H9 (cell line): ENCODE results near the gene B3GLCT. TPM values are rescaled to one million over a fixed set of nuclear protein-coding genes. Genes with fewer than 3 reads are reported as not detected.
A peak's percentile ranks its signal among the peaks of the same experiment; 100 is the strongest.

Experiments used
- DNase-seq: peaks from one replicate; pipeline ENCODE4 v3.0.0-alpha.2; 2017
- H2AFZ ChIP-seq: one replicate; pipeline ENCODE4 v1.6.1; 2013; ENCODE audit warnings: mild to moderate bottlenecking, low read length, control low read depth, moderate library complexity
- H2AK5ac ChIP-seq: 2 replicates; pipeline ENCODE4 v1.6.1; 2013; ENCODE audit warnings: low read length, control low read depth, mixed read lengths; ENCODE audit not compliant: insufficient read length
- H2BK120ac ChIP-seq: one replicate; pipeline ENCODE4 v1.6.1; 2013; ENCODE audit warnings: low read depth, mild to moderate bottlenecking, low read length, control low read depth, inconsistent platforms; ENCODE audit not compliant: poor library complexity, severe bottlenecking
- H2BK12ac ChIP-seq: 2 replicates; pipeline ENCODE4 v1.6.1; 2013; ENCODE audit warnings: low read length, control low read depth, mixed read lengths, low read depth; ENCODE audit not compliant: insufficient read length
- H2BK15ac ChIP-seq: 2 replicates; pipeline ENCODE4 v1.6.1; 2013; ENCODE audit warnings: low read depth, low read length, control low read depth
- H2BK20ac ChIP-seq: one replicate; pipeline ENCODE4 v1.6.1; 2013; ENCODE audit warnings: low read depth, mild to moderate bottlenecking, low read length, control low read depth, inconsistent platforms; ENCODE audit not compliant: poor library complexity, severe bottlenecking
- H2BK5ac ChIP-seq: 2 replicates; pipeline ENCODE4 v1.6.1; 2013; ENCODE audit warnings: low read length, control low read depth, mixed read lengths; ENCODE audit not compliant: insufficient read length
- H3K14ac ChIP-seq: 2 replicates; pipeline ENCODE4 v1.6.1; 2013; ENCODE audit warnings: low read length, control low read depth; ENCODE audit not compliant: insufficient read depth
- H3K18ac ChIP-seq: 2 replicates; pipeline ENCODE4 v1.6.1; 2013; ENCODE audit warnings: low read depth, mild to moderate bottlenecking, mixed read lengths, low read length, control low read depth; ENCODE audit not compliant: insufficient read length
- H3K23ac ChIP-seq: 2 replicates; pipeline ENCODE4 v1.6.1; 2013; ENCODE audit warnings: low read length, control low read depth, mixed read lengths, low read depth; ENCODE audit not compliant: insufficient read length
- H3K23me2 ChIP-seq: 2 replicates; pipeline ENCODE4 v1.6.1; 2013; ENCODE audit warnings: low read depth, mild to moderate bottlenecking, mixed read lengths, low read length, control low read depth; ENCODE audit not compliant: insufficient read length, poor library complexity, severe bottlenecking
- H3K27ac ChIP-seq: 2 replicates; pipeline ENCODE4 v1.5.1; 2013; ENCODE audit warnings: low read length, control low read depth, mixed read lengths, low read depth; ENCODE audit not compliant: insufficient read length
- H3K27me3 ChIP-seq: 2 replicates; pipeline ENCODE4 v1.6.1; 2013; ENCODE audit warnings: low read length, control low read depth, inconsistent platforms; ENCODE audit not compliant: insufficient read depth
- H3K4ac ChIP-seq: 2 replicates; pipeline ENCODE4 v1.6.1; 2013; ENCODE audit warnings: low read depth, mild to moderate bottlenecking, control low read depth, inconsistent platforms, low read length, moderate library complexity
- H3K4me1 ChIP-seq: 2 replicates; pipeline ENCODE4 v1.6.1; 2013; ENCODE audit warnings: low read length, control low read depth, inconsistent platforms; ENCODE audit not compliant: insufficient read depth
- H3K4me2 ChIP-seq: 2 replicates; pipeline ENCODE4 v1.6.1; 2013; ENCODE audit warnings: low read length, control low read depth, mixed read lengths; ENCODE audit not compliant: insufficient read length, insufficient read depth
- H3K56ac ChIP-seq: 2 replicates; pipeline ENCODE4 v1.6.1; 2013; ENCODE audit warnings: low read depth, mild to moderate bottlenecking, mixed read lengths, low read length, control low read depth; ENCODE audit not compliant: insufficient read length
- H3K79me1 ChIP-seq: 2 replicates; pipeline ENCODE4 v1.6.1; 2013; ENCODE audit warnings: low read depth, mild to moderate bottlenecking, moderate library complexity, low read length, control low read depth, inconsistent platforms; ENCODE audit not compliant: insufficient read depth, poor library complexity, severe bottlenecking
- H3K79me2 ChIP-seq: 2 replicates; pipeline ENCODE4 v1.6.1; 2013; ENCODE audit warnings: low read length, control low read depth, inconsistent platforms; ENCODE audit not compliant: insufficient read depth
- H3K9ac ChIP-seq: 2 replicates; pipeline ENCODE4 v1.6.1; 2013; ENCODE audit warnings: low read length, control low read depth, mixed read lengths; ENCODE audit not compliant: insufficient read length; ENCODE audit errors: extremely low read depth
- H3K9me3 ChIP-seq: one replicate; pipeline ENCODE4 v1.6.1; 2013; ENCODE audit warnings: low read depth, low read length, inconsistent platforms; ENCODE audit not compliant: control insufficient read depth
- H3T11ph ChIP-seq: one replicate; pipeline ENCODE4 v1.6.1; 2013; ENCODE audit warnings: mild to moderate bottlenecking, low read length, control low read depth, inconsistent platforms
- H4K20me1 ChIP-seq: one replicate; pipeline ENCODE4 v1.6.1; 2013; ENCODE audit not compliant: control insufficient read depth, insufficient read length, insufficient read depth
- H4K5ac ChIP-seq: 2 replicates; pipeline ENCODE4 v1.6.1; 2013; ENCODE audit warnings: low read depth, mild to moderate bottlenecking, mixed read lengths, low read length, control low read depth; ENCODE audit not compliant: insufficient read length
- H4K8ac ChIP-seq: replicated peaks from 2 replicates; pipeline ENCODE4 v1.6.1; 2013; ENCODE audit warnings: low read length, control low read depth, mixed read lengths, low read depth; ENCODE audit not compliant: insufficient read length
- H4K91ac ChIP-seq: 2 replicates; pipeline ENCODE4 v1.6.1; 2013; ENCODE audit warnings: low read depth, mild to moderate bottlenecking, moderate library complexity, mixed read lengths, low read length, control low read depth; ENCODE audit not compliant: insufficient read length
- H3K27ac Mint-ChIP-seq, 3 experiments: 2 replicates in 2 of 3; 3 replicates in 1 of 3; pipeline ENCODE4 v1.8.0; 2020 to 2021; ENCODE audit warnings: mixed read lengths in 3 of 3, mild to moderate bottlenecking in 1 of 3, moderate library complexity in 1 of 3
- H3K27me3 Mint-ChIP-seq: 2 replicates; pipeline ENCODE4 v1.8.0; 2021; ENCODE audit warnings: low read depth, mild to moderate bottlenecking, moderate library complexity, mixed read lengths
- H3K36me3 Mint-ChIP-seq, 3 experiments: 2 replicates in 2 of 3; 3 replicates in 1 of 3; pipeline ENCODE4 v1.8.0; 2020 to 2021; ENCODE audit warnings: low read depth in 3 of 3, mixed read lengths in 3 of 3; ENCODE audit not compliant: insufficient read depth in 1 of 3
- H3K4me1 Mint-ChIP-seq, 2 experiments: 2 replicates each; pipeline ENCODE4 v1.8.0; 2020; ENCODE audit warnings: mixed read lengths in 2 of 2
- H3K4me3 Mint-ChIP-seq, 2 experiments: 2 replicates in 1 of 2; 3 replicates in 1 of 2; pipeline ENCODE4 v1.8.0; 2020 to 2021; ENCODE audit warnings: mild to moderate bottlenecking in 2 of 2, mixed read lengths in 2 of 2, moderate library complexity in 1 of 2
- H3K9me3 Mint-ChIP-seq, 2 experiments: 2 replicates in 1 of 2; 3 replicates in 1 of 2; pipeline ENCODE4 v1.8.0; 2020; ENCODE audit warnings: mild to moderate bottlenecking in 2 of 2, mixed read lengths in 2 of 2, moderate library complexity in 1 of 2
- WGBS: extraction: QIAGEN DNeasy Blood & Tissue Kit; methylation state at CpG from one replicate; pipeline ENCODE4 v1.1.7; 2013; ENCODE audit warnings: missing lambda C conversion rate, low lambda C conversion rate, mixed read lengths; ENCODE audit not compliant: insufficient read length; ENCODE audit errors: extremely low coverage; 5-methylcytosine and 5-hydroxymethylcytosine counted together
- total RNA-seq: library from RNA; stranded (reverse); gene quantifications from 2 replicates; pipeline ENCODE4 v1.2.1, GENCODE V29; 2021
- TF ChIP-seq, protein P1 (sequence below): fragments of 200-600 bp; sonication (generic); conservative IDR thresholded peaks from 3 replicates; pipeline ENCODE4 v1.8.0; 2021; ENCODE audit warnings: antibody characterized with exemption, mild to moderate bottlenecking

The B3GLCT gene
- total RNA-seq, 1 experiment from 2014 or later = 5.4 TPM

DNA sequence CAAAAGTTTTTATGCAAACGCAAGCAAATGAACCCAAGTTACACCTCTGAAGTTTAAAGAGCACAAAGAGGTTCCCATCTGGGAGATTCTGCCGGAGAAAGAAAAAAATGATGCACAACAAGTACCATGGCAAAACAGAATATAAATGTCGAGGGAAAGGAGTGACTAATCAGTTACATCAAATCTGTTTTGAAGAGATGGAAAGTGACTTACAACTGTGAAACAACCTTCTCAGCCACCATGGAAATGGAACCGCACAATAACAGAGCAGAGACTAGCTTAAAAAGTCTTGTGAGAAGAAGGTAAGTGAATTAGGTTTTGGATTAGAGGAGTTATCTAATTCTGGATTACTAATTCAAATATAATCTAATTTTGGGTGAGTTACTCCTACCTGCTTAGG is 40.5 kb upstream of the B3GLCT start:
- H3K27ac ChIP-seq = no peak overlapping the region
- no peak overlapping the region for H3K56ac ChIP-seq
- H3K9ac ChIP-seq = no peak overlapping the region
- Mint-ChIP-seq H3K4me1 (peaks cover 21 to 25% of the 10 kb centered on the region in 2 experiments), H3K36me3 (peaks cover 14 to 38% (median 24%) of the 10 kb centered on the region in 3 experiments; a peak in 5 of 7 replicates), H3K27me3 (no peaks in the 10 kb centered on the region), H3K4me3 (peak overlapping the region; percentile 93 to 94), H3K27ac (no peak overlapping the region), H3K9me3 (no peaks in the 10 kb centered on the region)
- no peaks in the 10 kb centered on the region for H3K9me3 ChIP-seq
- no peaks in the 10 kb centered on the region for H3K4me1 ChIP-seq
- no peaks in the 10 kb centered on the region for H3K79me1 ChIP-seq
- no peak for DNase-seq
- no peak overlapping the region for H2AFZ ChIP-seq
- H3K79me2 ChIP-seq = peaks cover 14% of the 10 kb centered on the region; the same call in 1 of the 2 replicates
- no peak overlapping the region for H2BK15ac ChIP-seq
- no peak overlapping the region for H2AK5ac ChIP-seq
- no peaks in the 10 kb centered on the region for H4K20me1 ChIP-seq
- H2BK120ac ChIP-seq = no peak overlapping the region
- TF ChIP-seq, protein P1, sequence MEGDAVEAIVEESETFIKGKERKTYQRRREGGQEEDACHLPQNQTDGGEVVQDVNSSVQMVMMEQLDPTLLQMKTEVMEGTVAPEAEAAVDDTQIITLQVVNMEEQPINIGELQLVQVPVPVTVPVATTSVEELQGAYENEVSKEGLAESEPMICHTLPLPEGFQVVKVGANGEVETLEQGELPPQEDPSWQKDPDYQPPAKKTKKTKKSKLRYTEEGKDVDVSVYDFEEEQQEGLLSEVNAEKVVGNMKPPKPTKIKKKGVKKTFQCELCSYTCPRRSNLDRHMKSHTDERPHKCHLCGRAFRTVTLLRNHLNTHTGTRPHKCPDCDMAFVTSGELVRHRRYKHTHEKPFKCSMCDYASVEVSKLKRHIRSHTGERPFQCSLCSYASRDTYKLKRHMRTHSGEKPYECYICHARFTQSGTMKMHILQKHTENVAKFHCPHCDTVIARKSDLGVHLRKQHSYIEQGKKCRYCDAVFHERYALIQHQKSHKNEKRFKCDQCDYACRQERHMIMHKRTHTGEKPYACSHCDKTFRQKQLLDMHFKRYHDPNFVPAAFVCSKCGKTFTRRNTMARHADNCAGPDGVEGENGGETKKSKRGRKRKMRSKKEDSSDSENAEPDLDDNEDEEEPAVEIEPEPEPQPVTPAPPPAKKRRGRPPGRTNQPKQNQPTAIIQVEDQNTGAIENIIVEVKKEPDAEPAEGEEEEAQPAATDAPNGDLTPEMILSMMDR = no peak
- H3K23ac ChIP-seq = no peak overlapping the region
- H3K14ac ChIP-seq = no peak overlapping the region
- no peaks in the 10 kb centered on the region for H3K23me2 ChIP-seq
- H3T11ph ChIP-seq = no peak overlapping the region
- H4K5ac ChIP-seq = no peak overlapping the region
- H4K91ac ChIP-seq = no peak overlapping the region
- H3K4me2 ChIP-seq = no peak overlapping the region
- no peak overlapping the region for H3K4ac ChIP-seq
- H3K27me3 ChIP-seq = no peaks in the 10 kb centered on the region
- H4K8ac ChIP-seq = no peak overlapping the region
- no peak overlapping the region for H2BK20ac ChIP-seq
- WGBS = no CpG with 5 or more reads among the region's 4 CpGs
- H2BK5ac ChIP-seq = no peak overlapping the region
- no peak overlapping the region for H3K18ac ChIP-seq
- H2BK12ac ChIP-seq = no peak overlapping the region
